Urothelium cell line (cell line): ENCODE results near the gene COL9A1.

Source experiments
- DNase-seq: peaks from one replicate; pipeline ENCODE4 v3.0.0; 2011; ENCODE audit warnings: low spot score, mixed read lengths
- FAIRE-seq: peaks from 2 replicates; lab custom pipeline; 2011; peaks lifted over from hg19 to GRCh38; lab: Jason Lieb, UNC

COL9A1 gene

GRCh38 chr6:70180183-70180900 is 122.5 kb downstream of the COL9A1 start:
- FAIRE-seq (no peak), DNase-seq (no peak)

GRCh38 chr6:70176842-70177550 is 125.9 kb downstream of the COL9A1 start:
- DNase-seq (no peak), FAIRE-seq (no peak)

GRCh38 chr6:70175770-70176169 is 127.1 kb downstream of the COL9A1 start:
- FAIRE-seq: no peak
- DNase-seq: no peak

GRCh38 chr6:70172252-70172651 is 130.6 kb downstream of the COL9A1 start:
- FAIRE-seq (no peak), DNase-seq (no peak)

GRCh38 chr6:70171236-70171635 is 131.6 kb downstream of the COL9A1 start:
- FAIRE-seq: no peak
- no peak for DNase-seq

GRCh38 chr6:70168681-70169377 is 134.1 kb downstream of the COL9A1 start:
- FAIRE-seq (no peak), DNase-seq (no peak)
